AG09319 (cell line): ENCODE results near the gene ESR2.

Experiments
- DNase-seq: peaks from one replicate; pipeline ENCODE4 v3.0.0-alpha.2; 2010; ENCODE audit warnings: low read depth; ENCODE audit errors: extremely low read depth
- CTCF ChIP-seq: IDR thresholded peaks from 2 replicates; pipeline ENCODE4 v1.5.1; 2011; ENCODE audit warnings: low read depth, mild to moderate bottlenecking, inconsistent platforms, low read length, moderate library complexity

ESR2 gene

GRCh38 chr14:64203366-64204006, 90.7 kb downstream of the ESR2 start:
- no peak for DNase-seq
- TF ChIP-seq CTCF = no peak

- no peak for DNase-seq
- TF ChIP-seq CTCF = no peak
Measured at GRCh38 chr14:64202716-64203115, 91.5 kb downstream of the ESR2 start.

DNA sequence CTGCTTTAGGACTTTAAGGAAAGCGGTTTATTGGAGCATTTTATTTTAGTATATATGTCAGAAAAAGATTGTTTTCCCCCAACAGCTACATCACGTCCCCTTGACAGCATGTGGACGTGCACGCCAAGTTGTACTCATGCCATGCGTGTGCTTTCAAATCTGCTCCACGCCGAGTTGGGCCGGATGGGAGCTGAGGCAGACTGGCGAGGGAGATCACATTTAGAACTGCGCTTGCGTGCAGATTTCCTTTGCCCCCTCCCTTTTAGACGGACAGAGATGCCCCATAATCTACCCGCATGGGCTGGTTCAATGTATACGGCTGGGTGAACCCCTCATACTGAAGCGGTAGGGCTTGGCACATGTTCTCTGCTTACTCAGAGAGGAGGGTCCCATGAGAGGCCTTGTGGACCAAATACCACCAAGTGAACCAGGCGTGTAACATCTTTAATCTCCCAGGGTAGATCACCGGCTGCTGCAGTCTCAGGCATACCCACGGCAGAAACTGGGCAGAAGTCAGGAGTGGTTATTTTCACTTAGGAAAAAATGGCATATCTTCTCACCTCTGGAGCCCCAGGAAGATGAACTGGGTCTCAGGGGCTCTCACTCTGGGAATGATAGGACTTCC, 92.1 kb downstream of the ESR2 start:
- TF ChIP-seq CTCF = no peak
- DNase-seq = no peak

DNA sequence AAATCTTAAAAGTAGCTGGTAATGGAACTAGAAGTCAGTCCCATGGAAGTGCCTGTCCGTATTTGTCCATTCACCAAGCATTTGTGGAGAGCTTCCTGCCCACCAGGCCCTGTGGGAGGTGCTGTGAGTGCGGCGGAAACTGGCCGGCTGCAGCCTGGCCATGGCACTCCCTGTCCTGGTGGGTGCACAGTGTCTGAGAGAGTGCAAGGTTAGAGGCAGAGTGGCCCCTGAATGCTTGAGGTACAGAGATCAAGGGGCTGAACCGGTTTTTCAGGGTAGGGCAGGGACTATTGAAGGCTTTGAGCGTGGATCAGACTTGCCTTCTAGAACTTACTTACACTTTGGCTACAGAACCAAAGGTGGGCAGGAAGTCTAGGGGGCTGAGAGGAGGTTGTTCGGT, 92.9 kb downstream of the ESR2 start:
- DNase-seq = no peak
- TF ChIP-seq CTCF = no peak

- no peak for TF ChIP-seq CTCF
- no peak for DNase-seq
Measured at GRCh38 chr14:64200170-64200569, 94.0 kb downstream of the ESR2 start.

GRCh38 chr14:64198486-64198885, 95.7 kb downstream of the ESR2 start:
- no peak for DNase-seq
- TF ChIP-seq CTCF = no peak

DNA sequence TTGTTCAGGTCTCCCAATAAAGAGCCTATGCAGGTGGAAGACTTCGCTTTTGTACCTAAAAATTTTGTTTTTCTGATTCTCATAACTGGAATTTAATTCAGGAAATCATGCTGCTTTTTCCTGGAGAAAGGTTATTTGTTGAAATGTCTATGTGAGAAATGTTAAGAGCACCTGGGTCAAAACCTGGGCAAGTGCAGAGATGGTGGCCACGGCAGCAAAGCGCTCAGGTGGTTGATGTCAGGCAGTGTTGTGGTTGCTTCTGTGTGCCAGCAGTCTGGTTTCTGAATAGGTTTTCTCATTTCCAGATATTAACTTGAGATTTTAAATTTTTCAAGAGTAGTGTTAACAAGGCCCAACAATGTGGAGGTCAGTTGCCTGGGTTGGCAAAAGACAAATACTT, 96.2 kb downstream of the ESR2 start:
- DNase-seq = no peak
- no peak for TF ChIP-seq CTCF
